BJ (cell line): ENCODE results near the gene CIP2A. TPM values are rescaled to one million over a fixed set of nuclear protein-coding genes. Genes with fewer than 3 reads are reported as not detected.

Source experiments
- CTCF ChIA-PET: fragments of 350-600 bp; formaldehyde crosslinking; extraction: SDS; loops from one replicate; lab custom pipeline; 2021; ENCODE audit warnings: antibody characterized with exemption, inconsistent platforms; lab: Yijun Ruan, JAX
- POLR2A ChIA-PET: fragments of 300-600 bp; sonication (Branson Sonifier 250); formaldehyde crosslinking; extraction: SDS; loops from one replicate; lab custom pipeline; 2021; ENCODE audit warnings: antibody characterized with exemption; lab: Charles Lee
- DNase-seq: peaks from one replicate; pipeline ENCODE4 v3.0.0-alpha.2; 2011; ENCODE audit warnings: low read depth
- H3K27me3 ChIP-seq: 2 replicates; pipeline ENCODE4 v1.6.0; 2011; ENCODE audit warnings: low read length; ENCODE audit not compliant: control insufficient read depth, insufficient read depth
- H3K36me3 ChIP-seq: 2 replicates; pipeline ENCODE4 v1.5.1; 2011; ENCODE audit warnings: low read length; ENCODE audit not compliant: control insufficient read depth, insufficient read depth
- H3K4me3 ChIP-seq: 2 replicates; pipeline ENCODE4 v1.5.1; 2011; ENCODE audit warnings: low read depth, mild to moderate bottlenecking, control low read depth, low read length
- CTCF ChIP-seq: IDR thresholded peaks from 2 replicates; pipeline ENCODE4 v1.5.1; 2011; ENCODE audit warnings: low read depth, mild to moderate bottlenecking, control low read depth, inconsistent platforms, low read length, moderate library complexity; ENCODE audit not compliant: insufficient read depth
- polyA plus RNA-seq: library from polyadenylated mRNA; depleted of rRNA; stranded (reverse); fragments of >200 nt; gene quantifications from 2 replicates; pipeline ENCODE4 v1.2.3, GENCODE V29; 2011

The CIP2A gene
- polyA plus RNA-seq, 1 experiment = 17.3 TPM

- peak overlapping the region; percentile 85 for H3K4me3 ChIP-seq
- no peak for TF ChIP-seq CTCF
- ChIA-PET CTCF (interaction anchor here (1.0 to 1.6 kb wide), 4 partner anchors 10 to 72 kb away, joined by 3 to 5 read pairs (median 4); no protein-coding TSS in a partner anchor), POLR2A (interaction anchor here (0.6 kb wide), 1 partner anchor 1231 kb away, joined by 3 read pairs; no protein-coding TSS in a partner anchor)
- no peaks in the 10 kb centered on the region for H3K27me3 ChIP-seq
- DNase-seq = no peak
- no peaks in the 10 kb centered on the region for H3K36me3 ChIP-seq
Measured at GRCh38 chr3:108590460-108590859, 1.2 kb upstream of the CIP2A start.

- Histone ChIP-seq H3K4me3 (peak overlapping the region; percentile 85), H3K36me3 (no peaks in the 10 kb centered on the region), H3K27me3 (no peaks in the 10 kb centered on the region)
- ChIA-PET POLR2A (interaction anchor here (0.6 kb wide), 1 partner anchor 49 kb away, joined by 4 read pairs; no protein-coding TSS in a partner anchor), CTCF (interaction anchor here (0.5 to 1.6 kb wide), 6 partner anchors 8 to 72 kb away, joined by 3 to 6 read pairs (median 4); no protein-coding TSS in a partner anchor)
- peak; percentile 15; the same call in 1 of the 2 replicates for TF ChIP-seq CTCF
- no peak for DNase-seq
Measured at GRCh38 chr3:108589998-108590323, 723 bp upstream of the CIP2A start.

GRCh38 chr3:108588601-108589000, 637 bp downstream of the CIP2A start:
- H3K36me3 ChIP-seq = no peaks in the 10 kb centered on the region
- ChIA-PET POLR2A (interaction anchor here (0.9 kb wide), 1 partner anchor 13 kb away, joined by 5 read pairs; no protein-coding TSS in a partner anchor), CTCF (interaction anchor here (1.1 to 1.6 kb wide), 3 partner anchors 9 to 73 kb away, joined by 3 to 4 read pairs (median 3); no protein-coding TSS in a partner anchor)
- H3K4me3 ChIP-seq = peak overlapping the region; percentile 85
- no peak for DNase-seq
- no peak for TF ChIP-seq CTCF
- no peaks in the 10 kb centered on the region for H3K27me3 ChIP-seq

- no peaks in the 10 kb centered on the region for H3K36me3 ChIP-seq
- TF ChIP-seq CTCF = no peak
- POLR2A ChIA-PET = no interaction called here
- no peak for DNase-seq
- no peak overlapping the region for H3K4me3 ChIP-seq
- no peaks in the 10 kb centered on the region for H3K27me3 ChIP-seq
- CTCF ChIA-PET = interaction anchor here (0.6 to 1.0 kb wide), 3 partner anchors 9 to 26 kb away, joined by 3 read pairs; partner anchors contain the start of gene DZIP3
Measured at GRCh38 chr3:108578064-108578463, 11.2 kb downstream of the CIP2A start.

- TF ChIP-seq CTCF = no peak
- CTCF ChIA-PET = no interaction called here
- no peaks in the 10 kb centered on the region for H3K27me3 ChIP-seq
- DNase-seq = no peak
- no peak overlapping the region for H3K4me3 ChIP-seq
- H3K36me3 ChIP-seq = no peaks in the 10 kb centered on the region
- POLR2A ChIA-PET = no interaction called here
Measured at GRCh38 chr3:108569336-108569735, 19.9 kb downstream of the CIP2A start.
